Thoracic aorta (tissue), 2 donors: ENCODE results near the gene HAUS2. TPM values are rescaled to one million over a fixed set of nuclear protein-coding genes. Genes with fewer than 3 reads are reported as not detected.
A peak's percentile ranks its signal among the peaks of the same experiment; 100 is the strongest.

ENCODE experiments used
- ATAC-seq: fragments of 150-250 bp; one replicate; pipeline ENCODE4 v1.8.0; 2017; ENCODE audit warnings: low read depth; ENCODE audit not compliant: insufficient number of reproducible peaks, low FRiP score
- DNase-seq: peaks from one replicate; pipeline ENCODE4 v3.0.0-alpha.2; 2020; ENCODE audit warnings: low spot score
- H3K27ac ChIP-seq, 2 donors: fragments of 200-600 bp; sonication (generic); 1 replicate in 1 of 2; 2 replicates in 1 of 2; pipeline ENCODE4 v1.5.1; 2016; ENCODE audit warnings: mild to moderate bottlenecking in 2 of 2, moderate library complexity in 2 of 2
- H3K27me3 ChIP-seq: fragments of 200-600 bp; sonication (generic); replicated peaks from 2 replicates; pipeline ENCODE4 v1.6.0; 2016; ENCODE audit warnings: mild to moderate bottlenecking; ENCODE audit not compliant: insufficient read depth
- H3K36me3 ChIP-seq: fragments of 200-600 bp; sonication (generic); one replicate; pipeline ENCODE4 v1.5.1; 2016
- H3K4me1 ChIP-seq, 2 donors: fragments of 200-600 bp; sonication (generic); 1 replicate in 1 of 2; 2 replicates in 1 of 2; pipeline versions ENCODE4 v1.5.1 to v1.6.0; 2016; ENCODE audit warnings: low read depth in 2 of 2, mild to moderate bottlenecking in 1 of 2; ENCODE audit not compliant: control insufficient read depth in 1 of 2
- H3K4me3 ChIP-seq: fragments of 200-600 bp; sonication (generic); 2 replicates; pipeline ENCODE4 v1.5.1; 2016; ENCODE audit warnings: mild to moderate bottlenecking
- H3K9me3 ChIP-seq: fragments of 200-600 bp; sonication (generic); 2 replicates; pipeline ENCODE4 v1.5.1; 2016
- total RNA-seq, 2 donors: library from RNA; depleted of rRNA; stranded (reverse); fragments of >200 nt; gene quantifications; one replicate each; pipeline versions ENCODE4 v1.1.0 to v1.2.3, GENCODE V29; 2016
- TF ChIP-seq, protein P1 (sequence below): fragments of 200-600 bp; sonication (generic); IDR thresholded peaks from one replicate; pipeline ENCODE4 v1.5.1; 2019; ENCODE audit warnings: antibody characterized with exemption

The HAUS2 gene
- total RNA-seq, 2 donors from 2014 or later = 34.8 to 49.3 TPM

- Histone ChIP-seq H3K9me3 (no peaks in the 10 kb centered on the region), H3K27ac (no peak overlapping the region), H3K27me3 (no peaks in the 10 kb centered on the region), H3K4me3 (no peak overlapping the region), H3K36me3 (no peaks in the 10 kb centered on the region), H3K4me1 (peaks cover 15 to 46% of the 10 kb centered on the region in 2 donors)
- TF ChIP-seq, protein P1, sequence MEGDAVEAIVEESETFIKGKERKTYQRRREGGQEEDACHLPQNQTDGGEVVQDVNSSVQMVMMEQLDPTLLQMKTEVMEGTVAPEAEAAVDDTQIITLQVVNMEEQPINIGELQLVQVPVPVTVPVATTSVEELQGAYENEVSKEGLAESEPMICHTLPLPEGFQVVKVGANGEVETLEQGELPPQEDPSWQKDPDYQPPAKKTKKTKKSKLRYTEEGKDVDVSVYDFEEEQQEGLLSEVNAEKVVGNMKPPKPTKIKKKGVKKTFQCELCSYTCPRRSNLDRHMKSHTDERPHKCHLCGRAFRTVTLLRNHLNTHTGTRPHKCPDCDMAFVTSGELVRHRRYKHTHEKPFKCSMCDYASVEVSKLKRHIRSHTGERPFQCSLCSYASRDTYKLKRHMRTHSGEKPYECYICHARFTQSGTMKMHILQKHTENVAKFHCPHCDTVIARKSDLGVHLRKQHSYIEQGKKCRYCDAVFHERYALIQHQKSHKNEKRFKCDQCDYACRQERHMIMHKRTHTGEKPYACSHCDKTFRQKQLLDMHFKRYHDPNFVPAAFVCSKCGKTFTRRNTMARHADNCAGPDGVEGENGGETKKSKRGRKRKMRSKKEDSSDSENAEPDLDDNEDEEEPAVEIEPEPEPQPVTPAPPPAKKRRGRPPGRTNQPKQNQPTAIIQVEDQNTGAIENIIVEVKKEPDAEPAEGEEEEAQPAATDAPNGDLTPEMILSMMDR = no peak
- no peak for ATAC-seq
- DNase-seq = no peak
These were observed 42.1 kb downstream of the HAUS2 start for GRCh38 chr15:42590619-42591237.

DNA sequence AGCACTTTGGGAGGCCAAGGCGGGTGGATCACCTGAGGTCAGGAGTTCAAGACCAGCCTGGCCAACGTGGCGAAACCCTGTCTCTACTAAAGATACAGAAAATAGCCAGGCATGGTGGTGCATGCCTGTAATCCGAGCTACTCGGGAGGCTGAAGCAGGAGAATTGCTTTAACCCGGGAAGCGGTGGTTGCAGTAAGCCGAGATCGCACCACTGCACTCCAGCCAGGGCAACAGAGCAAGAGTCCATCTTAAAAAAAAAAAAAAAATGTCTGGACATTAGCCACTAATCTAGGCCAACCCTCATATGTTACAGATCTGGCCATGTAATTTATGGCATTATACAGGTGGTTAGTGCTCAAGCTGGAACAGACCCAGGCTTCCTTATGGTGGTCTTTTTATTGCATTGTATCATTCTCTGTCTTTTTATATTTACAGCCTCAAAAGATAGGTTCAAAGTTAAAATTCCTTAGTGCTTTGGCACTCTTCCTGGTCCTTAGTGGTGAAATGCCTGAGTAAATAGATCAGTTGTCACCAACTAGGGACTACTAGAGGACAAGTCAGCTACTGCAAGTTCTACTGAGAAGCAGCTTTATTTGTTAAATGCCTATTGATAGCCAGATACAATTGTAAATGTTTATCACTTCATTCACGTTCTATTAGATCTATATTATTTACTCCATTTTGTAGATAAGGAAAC lies 42.7 kb downstream of the HAUS2 start:
- no peak for DNase-seq
- H3K27ac ChIP-seq = peak overlapping the region in 1 of 2 donors; percentile 79
- peaks cover 15 to 53% of the 10 kb centered on the region in 2 donors for H3K4me1 ChIP-seq
- no peaks in the 10 kb centered on the region for H3K36me3 ChIP-seq
- TF ChIP-seq, protein P1 = peak; percentile 47
- no peak for ATAC-seq
- no peak overlapping the region for H3K4me3 ChIP-seq
- H3K9me3 ChIP-seq = no peaks in the 10 kb centered on the region
- no peaks in the 10 kb centered on the region for H3K27me3 ChIP-seq

DNA sequence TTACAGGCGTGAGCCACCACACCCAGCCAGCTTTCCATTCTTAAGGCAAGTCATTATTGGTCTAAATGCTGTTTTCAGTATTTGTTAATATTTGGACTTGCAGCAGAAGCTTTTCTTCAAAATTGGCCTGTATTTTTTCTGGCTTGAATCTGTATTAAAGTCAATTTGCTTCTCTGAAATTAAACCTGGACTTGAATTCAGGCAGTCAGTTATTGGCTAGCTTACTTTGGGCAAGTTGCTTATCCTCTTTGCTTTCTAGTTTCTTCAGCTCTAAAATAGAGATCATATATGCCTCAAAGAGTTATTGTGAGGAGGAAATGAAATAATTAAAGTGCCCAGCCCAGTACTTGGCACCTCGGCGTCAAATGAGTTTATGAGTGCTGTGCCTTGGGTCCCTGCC lies 44.1 kb downstream of the HAUS2 start:
- Histone ChIP-seq H3K9me3 (no peaks in the 10 kb centered on the region), H3K27me3 (no peaks in the 10 kb centered on the region), H3K27ac (peak overlapping the region; percentile 48 to 79), H3K4me1 (peaks cover 17 to 62% of the 10 kb centered on the region in 2 donors), H3K36me3 (no peaks in the 10 kb centered on the region), H3K4me3 (peak overlapping the region; percentile 45)
- DNase-seq (no peak), ATAC-seq (no peak)
- TF ChIP-seq, protein P1 = no peak

DNA sequence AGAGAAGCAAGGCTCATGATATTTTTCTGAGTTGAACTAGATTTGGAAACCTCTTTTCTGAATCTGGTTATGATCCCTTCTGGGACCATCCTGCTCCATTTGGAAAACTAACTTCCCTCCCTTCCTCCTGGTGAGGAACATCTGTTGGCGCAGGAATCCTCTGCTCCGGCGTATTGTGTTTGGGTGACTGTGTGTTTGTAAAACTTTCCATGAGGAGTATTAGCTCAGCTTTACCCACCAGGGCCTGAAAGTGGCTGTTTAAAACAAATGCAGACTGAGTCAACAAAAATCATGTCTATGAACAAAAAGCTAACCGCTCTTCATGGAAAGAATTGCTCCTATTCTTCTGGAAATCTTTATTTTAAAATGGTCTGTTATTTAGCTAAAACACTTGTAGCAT lies 44.5 kb downstream of the HAUS2 start:
- DNase-seq = no peak
- Histone ChIP-seq H3K36me3 (no peaks in the 10 kb centered on the region), H3K4me3 (peak overlapping the region; percentile 45), H3K27me3 (no peaks in the 10 kb centered on the region), H3K9me3 (no peaks in the 10 kb centered on the region), H3K27ac (peak overlapping the region; percentile 48 to 79), H3K4me1 (peaks cover 17 to 62% of the 10 kb centered on the region in 2 donors)
- TF ChIP-seq, protein P1 = no peak
- peak; percentile 71 for ATAC-seq

- no peak overlapping the region for H3K4me3 ChIP-seq
- H3K4me1 ChIP-seq = peaks cover 17 to 66% of the 10 kb centered on the region in 2 donors
- DNase-seq (no peak), ATAC-seq (no peak)
- H3K27me3 ChIP-seq = no peaks in the 10 kb centered on the region
- TF ChIP-seq, protein P1 = no peak
- H3K27ac ChIP-seq = peak overlapping the region; percentile 48 to 79
- no peaks in the 10 kb centered on the region for H3K9me3 ChIP-seq
- no peaks in the 10 kb centered on the region for H3K36me3 ChIP-seq
These were observed 45.5 kb downstream of the HAUS2 start for GRCh38 chr15:42594095-42594494.
